HG02763 (cell line): ENCODE results near the gene MGAT4B.
"Not testable (repeated sequence)": the region's sequence is repeated elsewhere in the genome, so short reads cannot be mapped to it uniquely, and the experiment has no call there.

Source experiments
- ATAC-seq: cut with Tn5 transposase; IDR thresholded peaks from one replicate; pipeline ENCODE4 v1.9.1; 2021; ENCODE audit warnings: mild to moderate bottlenecking, moderate library complexity; ENCODE audit not compliant: unreplicated experiment

MGAT4B gene

GRCh38 chr5:179806250-179807048 is at the start of gene MGAT4B:
Gene MGAT4B (minus strand): TSS chr5:179806866. CDS start chr5:179806583, 283 bp downstream.
- peak; percentile 70 for ATAC-seq

GRCh38 chr5:179854356-179854755 is 47.7 kb upstream of the MGAT4B start:
- ATAC-seq: no peak

GRCh38 chr5:179852993-179853547 is 46.4 kb upstream of the MGAT4B start:
- peak; percentile 81 for ATAC-seq

- no peak for ATAC-seq
These were observed 35.0 kb upstream of the MGAT4B start for GRCh38 chr5:179841621-179842020.

- no peak for ATAC-seq
These were observed 34.1 kb upstream of the MGAT4B start for GRCh38 chr5:179840766-179841165.

- no peak for ATAC-seq
These were observed 33.7 kb upstream of the MGAT4B start for GRCh38 chr5:179840321-179840720.

- no peak for ATAC-seq
These were observed 32.9 kb upstream of the MGAT4B start for GRCh38 chr5:179839328-179840256.

- ATAC-seq: no peak
These were observed 30.7 kb upstream of the MGAT4B start for GRCh38 chr5:179837076-179838011.

- no peak for ATAC-seq
These were observed 29.8 kb upstream of the MGAT4B start for GRCh38 chr5:179836225-179837019.

GRCh38 chr5:179834871-179835270 is 28.2 kb upstream of the MGAT4B start:
- not testable (repeated sequence) for ATAC-seq

- no peak for ATAC-seq
These were observed 27.5 kb upstream of the MGAT4B start for GRCh38 chr5:179834120-179834519.

GRCh38 chr5:179833709-179834070 is 27.0 kb upstream of the MGAT4B start:
- ATAC-seq: no peak

- ATAC-seq: no peak
These were observed 26.5 kb upstream of the MGAT4B start for GRCh38 chr5:179833056-179833708.

GRCh38 chr5:179832039-179832745 is 25.5 kb upstream of the MGAT4B start:
- no peak for ATAC-seq

- no peak for ATAC-seq
These were observed 24.3 kb upstream of the MGAT4B start for GRCh38 chr5:179830818-179831468.

GRCh38 chr5:179829732-179830435 is 23.2 kb upstream of the MGAT4B start:
- ATAC-seq: no peak

- no peak for ATAC-seq
These were observed 22.2 kb upstream of the MGAT4B start for GRCh38 chr5:179828756-179829421.
